ENCODE results near the gene TUG1.

Gene TUG1

DNA sequence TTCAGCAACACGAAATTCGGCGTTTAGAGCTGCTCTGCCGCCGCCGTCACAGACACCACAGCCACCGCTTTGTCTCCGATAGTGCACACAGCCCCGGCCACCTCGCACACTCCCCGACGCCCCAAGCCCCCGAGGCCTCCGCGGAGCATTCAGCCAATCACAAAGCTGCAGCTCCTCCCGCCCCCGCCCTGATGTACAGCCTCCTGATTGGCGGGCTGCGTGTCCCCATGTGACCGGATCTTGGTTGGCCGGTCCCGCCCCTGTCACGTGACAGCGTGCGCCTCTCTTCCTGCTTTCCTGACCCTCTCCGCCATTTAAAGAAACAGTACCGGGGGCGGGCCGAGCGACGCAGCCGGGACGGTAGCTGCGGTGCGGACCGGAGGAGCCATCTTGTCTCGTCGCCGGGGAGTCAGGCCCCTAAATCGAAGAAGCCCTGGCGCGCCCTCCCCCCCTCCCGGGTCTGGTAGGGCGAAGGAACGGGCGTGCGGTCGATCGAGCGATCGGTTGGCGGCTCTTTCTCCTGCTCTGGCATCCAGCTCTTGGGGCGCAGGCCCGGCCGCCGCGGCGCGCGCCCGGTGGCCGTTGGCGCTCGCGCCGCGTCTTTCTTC is at the start of gene TUG1:
TUG1 (plus strand) TSS at position 342 of the 608 bp plus-strand sequence.
- DNase-seq = peak; percentile 98

DNA sequence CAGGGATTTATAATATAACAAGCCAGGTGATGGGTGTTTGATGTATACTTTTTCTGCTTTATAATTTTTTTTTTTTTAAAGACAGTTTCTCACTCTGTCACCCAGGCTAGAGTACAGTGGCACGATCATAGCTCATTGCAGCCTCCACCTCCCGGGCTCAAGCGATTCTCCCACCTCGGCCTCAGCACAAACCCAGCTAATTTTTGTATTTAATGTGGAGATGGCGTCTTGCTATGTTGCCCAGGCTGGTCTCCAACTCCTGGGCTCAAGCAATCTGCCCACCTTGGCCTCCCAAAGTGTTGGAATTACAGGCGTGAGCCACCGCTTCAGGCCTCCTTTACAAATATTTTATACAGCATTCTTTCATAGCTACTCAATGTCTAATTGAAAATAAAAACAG is 49.1 kb upstream of the TUG1 start:
- no peak for DNase-seq

DNA sequence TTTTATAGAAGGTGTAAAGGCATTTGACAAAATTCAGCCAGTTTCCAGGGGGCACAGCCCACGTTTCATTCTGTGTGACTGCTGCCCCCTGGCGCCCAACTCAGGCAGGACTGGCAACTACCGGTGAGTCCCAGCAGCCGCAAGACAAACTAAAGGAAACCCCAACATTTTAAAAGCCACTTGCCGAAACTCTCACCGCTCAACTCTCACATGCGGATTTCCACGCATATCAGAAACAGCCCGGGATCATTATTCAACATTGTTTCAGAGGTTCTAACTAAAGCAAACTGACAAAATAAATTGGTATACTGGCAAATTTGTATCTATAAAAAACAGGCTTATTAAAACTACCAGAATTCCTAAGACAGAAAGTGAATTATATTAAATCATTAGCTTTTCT is 48.7 kb upstream of the TUG1 start:
- peak; percentile 82 to 84 for DNase-seq

DNA sequence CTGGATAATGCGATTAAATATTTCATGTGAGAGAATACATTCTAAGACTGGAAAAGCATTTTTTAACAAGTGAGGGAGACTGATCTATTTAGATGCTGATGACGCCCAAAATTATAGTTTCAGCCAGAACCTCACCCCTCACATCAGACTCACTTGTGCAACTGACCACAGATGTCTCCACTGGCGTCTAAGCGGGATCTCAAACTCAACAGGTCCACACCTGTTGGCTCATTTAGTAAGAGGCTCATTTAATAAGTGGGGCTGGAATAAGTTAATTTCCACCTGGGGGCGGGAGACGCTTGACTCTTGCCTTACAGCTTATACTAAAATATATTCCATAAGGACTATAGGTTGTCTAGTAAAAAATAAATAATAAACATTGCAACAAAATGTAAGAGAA is 48.0 kb upstream of the TUG1 start:
- no peak for DNase-seq

DNA sequence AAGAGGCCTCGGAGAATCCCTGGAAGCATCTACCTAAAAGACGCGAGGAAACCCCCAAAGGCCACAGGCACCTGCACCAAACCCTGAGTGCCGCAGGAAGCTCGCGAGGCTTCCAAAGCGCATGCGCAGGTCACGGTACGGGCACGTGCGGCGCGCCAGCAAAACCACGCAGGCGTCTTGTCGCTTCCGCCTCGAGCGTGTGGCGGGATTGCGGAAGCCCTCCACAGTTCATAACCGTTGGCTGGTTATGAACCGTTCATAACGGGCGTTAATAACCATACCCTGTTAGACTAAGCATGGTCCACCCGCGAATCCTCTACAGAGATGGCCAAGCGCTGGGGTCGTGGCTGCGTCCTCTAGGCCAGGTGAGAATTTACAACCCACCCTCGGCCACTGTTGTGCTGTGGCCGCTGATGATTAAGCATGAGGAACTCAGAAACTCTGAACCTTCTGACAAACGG is 46.9 kb upstream of the TUG1 start:
- peak; percentile 88 to 90 for DNase-seq

DNA sequence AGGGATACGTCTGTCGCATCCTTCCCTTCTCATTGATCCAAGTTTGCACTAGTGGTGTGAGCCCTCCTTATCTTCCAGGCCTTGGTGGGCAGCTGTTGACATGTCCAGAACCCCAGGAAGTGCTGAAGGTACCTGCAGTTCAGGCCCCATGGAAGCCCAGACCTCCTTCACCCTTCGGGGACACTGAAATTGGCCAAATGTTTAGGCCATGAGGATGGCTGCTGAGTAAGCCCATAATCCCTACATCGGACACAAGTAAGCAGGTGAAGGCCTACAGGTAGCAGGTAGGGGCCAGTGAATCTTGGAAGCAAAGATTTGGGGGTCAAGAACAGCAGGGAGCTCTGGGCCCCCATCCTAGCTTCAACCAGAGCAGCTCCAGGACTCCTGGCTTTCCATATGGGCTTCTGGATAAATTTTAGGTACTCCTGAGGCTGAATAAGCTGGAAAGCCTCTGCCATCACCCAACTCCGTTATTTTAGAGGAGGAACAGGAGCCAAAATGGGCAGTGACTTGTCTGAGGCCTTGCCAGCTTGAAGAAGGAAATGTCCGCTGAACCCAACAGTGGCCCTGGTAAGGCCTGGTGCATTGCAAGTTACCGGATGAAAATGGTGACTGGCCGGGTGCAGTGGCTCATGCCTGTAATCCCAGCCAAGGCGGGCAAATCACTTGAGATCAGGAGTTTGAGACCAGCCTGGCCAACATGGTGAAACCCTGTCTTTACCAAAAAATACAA is 45.7 kb upstream of the TUG1 start:
- no peak for DNase-seq

DNA sequence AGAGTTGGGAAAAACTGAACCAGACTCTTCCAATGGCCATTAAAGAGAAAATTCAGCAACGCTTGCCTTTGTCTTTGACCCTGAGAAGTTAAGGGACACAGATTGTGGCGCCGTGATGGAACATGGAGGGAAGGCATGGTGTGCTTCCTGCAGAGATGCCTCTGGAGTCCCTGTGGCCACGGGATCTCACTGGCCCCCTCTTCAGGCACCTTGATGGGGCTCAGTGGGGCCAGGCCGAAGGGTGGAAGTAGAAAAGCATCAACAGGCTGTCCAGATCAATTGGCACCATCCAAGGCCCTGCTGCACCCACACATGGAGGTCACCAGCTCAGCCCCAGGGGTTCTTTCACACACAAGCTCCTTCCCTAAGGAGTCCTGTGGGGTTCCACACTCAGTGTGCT is 43.4 kb upstream of the TUG1 start:
- DNase-seq = no peak

DNA sequence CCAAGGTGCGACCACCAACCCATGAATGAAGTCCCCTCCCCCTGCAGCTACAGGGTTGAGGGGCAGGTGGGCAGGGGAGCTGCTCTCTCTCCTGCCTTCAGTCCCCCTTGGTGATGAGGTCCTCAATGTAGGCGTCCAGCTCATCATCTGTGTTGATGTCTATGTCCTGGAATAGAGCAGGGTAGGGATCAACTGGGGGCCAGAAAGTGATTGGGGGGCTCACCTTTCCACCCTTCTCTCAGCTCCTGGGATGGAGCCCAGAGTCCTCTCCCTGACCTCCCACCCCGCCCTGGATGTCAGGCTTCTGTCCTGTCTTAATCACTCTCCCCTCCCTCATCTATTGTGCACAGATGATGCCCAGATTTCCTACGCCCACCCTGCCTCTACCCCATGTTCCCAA is 42.4 kb upstream of the TUG1 start:
- no peak for DNase-seq

DNA sequence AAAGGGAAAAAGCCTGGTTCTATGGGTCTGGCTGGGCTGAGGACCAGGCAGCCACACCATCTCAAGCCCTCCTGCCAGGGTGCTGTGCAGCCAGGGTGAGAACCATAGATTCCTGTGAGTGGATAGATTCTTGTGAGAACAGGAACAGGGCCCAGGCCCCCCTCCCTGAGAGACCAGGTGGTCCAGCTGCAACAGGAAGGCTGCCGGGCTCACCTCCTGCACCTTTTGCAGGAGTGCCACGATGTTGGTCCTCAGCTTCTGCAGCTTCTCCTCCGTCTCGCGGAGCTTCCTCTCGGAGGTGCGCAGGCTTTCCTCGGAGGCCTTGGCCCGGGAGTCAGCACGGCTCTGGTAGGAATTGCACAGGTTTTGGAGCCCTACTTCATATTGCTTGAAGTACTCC is 41.3 kb upstream of the TUG1 start:
- no peak for DNase-seq

DNA sequence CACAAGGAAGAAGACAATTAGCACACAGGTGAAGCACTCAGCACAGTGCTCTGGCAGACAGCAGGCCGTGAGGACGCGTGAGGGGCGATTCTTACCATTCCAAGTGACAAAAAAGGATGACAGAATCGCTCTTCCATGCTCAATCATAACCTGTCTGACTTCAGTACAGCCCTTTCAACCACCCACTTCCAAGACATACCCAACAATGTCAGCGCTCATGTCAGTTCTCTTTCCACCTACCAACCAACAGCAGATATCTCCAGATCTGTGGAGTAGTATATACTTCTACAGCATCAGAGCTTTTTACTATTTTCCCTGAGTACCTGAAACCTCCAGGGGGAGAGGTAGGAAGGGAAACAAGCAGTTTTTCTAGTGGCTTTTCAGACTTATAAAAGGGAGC is 40.7 kb upstream of the TUG1 start:
- DNase-seq = no peak

DNA sequence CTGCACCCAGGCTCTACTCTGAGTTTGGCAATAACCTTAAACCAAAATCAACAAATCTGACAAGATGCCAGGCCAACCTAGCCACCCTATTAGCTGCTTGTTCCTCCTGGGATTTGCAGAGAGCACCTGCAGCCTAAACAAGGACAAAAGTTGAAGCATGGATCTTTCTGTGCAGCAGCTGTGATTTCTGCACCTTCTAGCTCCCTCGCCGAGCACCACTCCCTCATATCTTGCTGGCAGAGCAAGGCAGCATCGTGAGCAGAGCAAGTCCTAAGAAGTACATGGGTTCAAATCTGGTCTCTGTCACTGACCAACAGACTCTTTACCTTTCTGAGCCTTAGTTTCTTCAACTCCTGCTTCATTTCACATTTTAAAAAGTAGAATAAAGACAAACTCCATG is 38.8 kb upstream of the TUG1 start:
- DNase-seq = no peak

DNA sequence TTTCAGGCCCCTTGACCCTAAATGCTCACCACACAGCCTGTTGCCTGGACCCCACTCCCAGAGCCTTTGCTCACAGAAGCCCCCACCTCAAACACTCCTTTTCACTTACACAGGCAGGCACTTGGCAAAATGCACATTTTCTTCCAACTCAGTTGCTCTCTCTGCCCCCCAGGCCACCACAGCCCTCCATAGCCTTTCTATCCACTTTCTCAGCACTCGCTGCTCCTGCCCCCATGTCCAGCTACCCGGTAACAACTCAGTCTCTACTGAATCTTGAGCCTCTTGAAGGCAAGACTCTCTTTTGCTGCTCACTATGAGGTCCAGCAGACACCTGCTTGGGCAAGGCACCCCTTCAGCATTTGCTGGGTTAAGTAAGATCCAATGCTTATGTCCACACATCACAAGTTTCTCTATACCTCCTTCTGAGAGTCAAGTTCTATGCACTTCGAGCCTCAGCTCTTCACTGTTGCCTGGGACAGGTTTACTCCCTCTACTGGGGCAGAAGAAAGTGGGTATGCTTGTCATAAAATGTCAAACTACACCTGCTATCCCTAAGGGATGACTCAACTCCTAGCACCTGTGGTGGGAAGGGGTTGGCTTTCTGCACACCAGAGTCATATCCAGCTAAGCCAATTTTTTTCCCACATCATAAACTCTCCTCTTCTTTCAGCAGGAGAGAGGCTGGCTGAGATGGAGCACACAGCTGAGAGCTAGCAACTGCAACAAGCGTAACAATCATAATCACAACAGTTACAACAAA is 37.3 kb upstream of the TUG1 start:
- DNase-seq = no peak

DNA sequence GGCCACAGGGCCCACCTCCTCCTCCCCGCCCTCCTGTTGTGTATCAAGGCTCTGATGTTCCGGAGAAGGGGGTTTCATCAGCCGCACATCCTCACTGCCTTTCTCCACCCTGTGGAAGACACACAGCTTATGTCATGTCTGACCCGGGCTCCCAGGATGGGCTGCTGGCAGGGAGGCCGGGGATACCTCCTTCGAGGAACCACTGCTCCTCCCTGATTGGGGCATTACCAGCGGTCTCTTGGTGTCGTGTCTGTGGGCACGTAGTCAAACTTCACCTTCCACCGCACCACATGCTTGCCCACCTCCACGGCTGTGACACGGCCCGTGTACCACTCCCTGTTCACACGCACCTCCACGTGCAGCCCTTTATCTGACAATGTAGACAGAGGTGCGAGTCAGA is 36.4 kb upstream of the TUG1 start:
- DNase-seq = no peak

DNA sequence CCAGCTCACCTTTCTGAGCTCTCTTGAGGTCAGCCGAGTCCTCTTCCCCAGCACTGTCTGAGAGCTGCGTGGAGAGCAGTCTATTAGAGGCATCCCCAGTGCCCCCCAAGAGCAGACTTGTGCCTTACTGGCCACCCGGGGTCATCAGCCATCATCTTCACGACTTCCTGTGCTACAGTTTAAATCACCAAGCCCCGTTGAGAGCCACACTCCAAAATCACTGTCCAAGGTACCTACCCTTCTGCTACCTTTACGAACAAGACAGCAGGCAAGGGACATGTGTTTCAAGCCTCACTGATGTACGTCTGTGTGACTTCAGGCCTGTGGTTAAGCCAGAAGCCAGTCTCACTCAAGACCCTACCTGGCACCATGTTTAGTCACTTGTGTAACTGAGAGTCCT is 35.6 kb upstream of the TUG1 start:
- DNase-seq = no peak

DNA sequence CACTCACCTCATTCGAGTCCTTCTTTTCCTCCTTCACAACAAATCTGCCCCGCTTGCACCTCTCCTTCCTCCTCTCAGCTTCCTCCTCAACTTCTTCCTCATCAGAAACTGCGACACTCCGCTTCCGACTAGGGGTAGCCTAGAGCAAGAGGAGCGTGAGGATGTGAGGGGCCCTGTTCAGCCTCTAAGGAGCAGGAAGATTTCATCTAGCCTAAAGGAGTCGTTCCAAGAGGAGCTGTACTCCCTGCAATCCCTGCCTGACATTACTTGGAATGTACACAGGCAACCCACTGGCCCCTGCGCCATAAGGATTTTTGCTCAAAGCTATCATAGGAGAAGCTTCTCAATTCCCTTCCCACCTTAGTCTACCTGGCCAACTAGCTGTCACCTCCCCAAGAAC is 35.0 kb upstream of the TUG1 start:
- no peak for DNase-seq

DNA sequence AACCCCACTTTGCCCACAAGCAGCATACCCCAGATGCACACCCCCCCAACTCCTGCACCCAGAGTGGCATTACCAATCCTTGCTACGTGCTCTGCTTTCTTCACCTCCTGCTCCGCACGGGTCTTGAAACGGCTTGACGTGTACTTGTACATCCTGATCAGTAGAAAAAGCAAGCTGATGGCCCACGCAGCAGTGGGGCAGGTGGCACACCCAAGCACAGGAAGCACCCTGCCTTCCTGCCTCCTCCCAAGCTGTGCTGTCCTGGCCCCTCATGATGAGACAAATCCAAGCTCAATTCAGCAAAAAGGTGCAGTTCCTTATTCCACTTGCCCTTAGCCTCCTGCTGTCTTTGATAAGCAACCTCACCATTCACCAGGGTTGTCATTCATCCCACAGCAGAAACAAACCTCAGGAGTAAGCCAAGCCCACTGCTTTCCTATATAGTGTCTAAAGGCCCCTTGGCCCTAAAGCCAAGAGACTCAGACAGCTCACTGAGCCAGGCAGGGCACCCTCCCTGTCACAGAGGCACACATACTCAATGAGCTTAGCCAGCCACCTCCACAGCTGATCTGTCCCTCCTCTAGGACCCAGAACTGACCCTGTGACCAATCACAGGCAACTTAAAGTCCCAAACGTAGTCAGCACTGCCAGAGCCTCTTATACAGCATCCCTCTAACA is 28.2 kb upstream of the TUG1 start:
- DNase-seq = peak; percentile 35 to 49

DNA sequence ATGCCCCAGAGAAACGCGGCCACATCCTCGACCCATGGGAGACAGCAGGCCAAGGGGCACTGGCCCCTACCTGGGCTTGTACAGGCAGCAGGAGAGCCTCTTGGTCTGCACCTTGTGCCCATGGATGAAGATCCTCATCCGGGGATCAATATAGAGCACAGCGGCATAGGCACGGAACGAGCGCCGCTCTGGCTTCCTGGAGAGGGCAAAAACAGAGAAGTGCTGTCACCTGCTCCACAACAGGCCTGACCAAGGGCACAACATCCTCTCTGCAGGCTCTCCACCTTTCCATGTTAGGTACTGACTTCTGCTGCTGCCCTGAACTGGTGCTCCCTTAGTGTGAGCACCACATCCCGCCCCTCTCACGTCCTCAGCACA is 27.7 kb upstream of the TUG1 start:
- no peak for DNase-seq

DNA sequence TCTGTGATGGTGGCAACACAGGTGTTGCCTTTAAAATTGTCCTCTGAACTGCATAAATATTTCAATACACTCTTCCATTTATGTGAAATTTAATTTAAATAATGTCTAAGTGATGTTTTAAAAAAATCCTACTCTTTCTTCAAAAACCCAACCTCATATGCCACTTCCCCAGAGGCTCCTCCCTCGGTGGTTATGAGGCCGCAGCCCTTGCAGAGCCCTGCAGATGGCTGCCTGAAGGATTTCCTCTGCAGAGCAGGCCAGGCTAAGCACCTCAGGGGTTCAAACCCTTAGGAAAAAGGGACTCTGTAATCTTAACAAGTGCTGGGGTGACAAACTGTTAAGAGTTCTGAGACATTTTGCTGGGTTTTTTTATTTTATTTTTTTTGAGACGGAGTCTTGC is 25.7 kb upstream of the TUG1 start:
- peak; percentile 48 to 66 for DNase-seq

DNA sequence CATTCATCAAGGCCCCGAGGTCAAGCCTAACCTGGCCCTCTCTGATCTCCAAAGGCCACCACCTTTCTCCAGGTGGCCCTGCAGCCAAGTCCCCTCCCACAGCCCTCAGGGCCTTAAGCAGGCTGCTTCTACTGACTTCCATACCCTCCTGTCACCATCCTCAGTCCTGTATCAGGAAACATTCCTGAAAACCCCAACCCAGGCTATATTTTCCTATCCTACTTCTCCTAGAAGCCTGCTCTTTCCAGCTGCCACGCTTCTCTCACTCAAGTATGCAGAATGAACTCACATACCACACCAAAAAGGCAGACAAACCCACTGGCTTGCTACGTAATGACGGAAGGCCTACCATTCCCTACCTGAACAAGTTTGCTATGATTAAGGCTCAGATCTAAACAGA is 24.1 kb upstream of the TUG1 start:
- DNase-seq = no peak

DNA sequence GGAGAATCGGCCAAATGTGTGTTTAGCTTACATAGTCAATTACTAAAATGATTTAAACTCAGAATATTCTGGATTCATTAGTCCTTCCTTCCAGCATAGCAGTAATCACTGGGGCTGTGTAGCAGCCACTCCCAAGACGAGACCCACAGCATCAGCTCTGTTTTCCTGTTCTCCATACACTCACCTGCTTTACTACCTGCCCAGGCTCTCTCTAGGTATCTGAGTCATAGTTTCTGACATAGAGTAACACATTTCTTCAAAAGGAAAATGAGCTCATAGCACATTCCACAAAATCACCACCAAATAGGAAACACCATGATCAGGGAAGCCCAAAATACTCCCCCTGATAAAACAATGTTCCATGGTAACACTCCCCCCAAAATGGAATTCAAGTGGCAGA is 23.4 kb upstream of the TUG1 start:
- DNase-seq = no peak

DNA sequence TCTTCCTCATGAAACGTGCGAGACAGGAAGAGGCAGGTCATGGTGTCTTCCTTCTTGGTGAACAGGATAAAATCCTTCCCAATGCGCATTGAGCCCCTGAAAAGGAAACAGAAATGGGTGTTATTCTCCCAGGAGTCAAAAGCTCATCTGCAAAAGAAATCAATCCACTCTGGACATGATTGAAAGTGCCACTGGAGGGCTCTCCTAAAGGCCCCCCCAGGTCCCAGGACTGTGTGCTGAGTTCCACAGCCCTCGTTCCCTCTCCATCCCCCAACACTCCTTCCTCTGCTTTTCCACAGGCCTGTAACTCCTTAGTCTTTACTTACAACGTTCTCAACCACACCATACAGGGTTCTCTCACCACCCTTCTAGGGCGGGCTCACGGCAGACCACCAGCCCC is 22.7 kb upstream of the TUG1 start:
- no peak for DNase-seq

DNA sequence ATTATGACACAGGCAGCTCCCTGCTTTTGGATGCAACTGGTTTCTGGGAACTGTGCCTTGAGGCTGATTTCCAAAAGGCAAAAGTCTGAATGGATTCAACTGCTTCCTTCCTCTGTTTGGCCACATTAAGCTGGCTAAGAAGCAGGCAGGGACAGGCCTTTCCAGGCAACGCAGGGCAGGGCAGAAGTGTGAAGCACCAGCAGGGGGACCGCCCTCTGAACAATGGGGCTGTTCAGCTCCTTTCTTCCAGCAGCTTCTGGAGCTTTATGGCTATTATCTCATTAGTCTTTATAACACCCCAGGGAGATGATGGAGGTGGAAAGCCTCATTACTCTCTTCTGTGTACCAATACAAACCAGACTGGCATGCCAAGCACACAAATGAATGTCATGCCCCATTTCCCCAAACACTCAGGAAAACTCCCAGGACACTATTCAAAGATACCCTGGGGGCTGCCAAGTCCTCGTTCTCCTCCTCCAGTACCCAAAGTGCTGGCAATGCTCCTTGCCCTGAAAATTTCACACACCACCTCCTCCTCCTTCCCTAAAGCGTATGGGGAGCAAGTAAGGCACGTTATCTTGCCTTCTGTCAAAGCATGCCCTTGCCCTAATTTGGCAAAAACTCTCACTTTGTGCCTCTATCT is 21.8 kb upstream of the TUG1 start:
- DNase-seq = no peak

DNA sequence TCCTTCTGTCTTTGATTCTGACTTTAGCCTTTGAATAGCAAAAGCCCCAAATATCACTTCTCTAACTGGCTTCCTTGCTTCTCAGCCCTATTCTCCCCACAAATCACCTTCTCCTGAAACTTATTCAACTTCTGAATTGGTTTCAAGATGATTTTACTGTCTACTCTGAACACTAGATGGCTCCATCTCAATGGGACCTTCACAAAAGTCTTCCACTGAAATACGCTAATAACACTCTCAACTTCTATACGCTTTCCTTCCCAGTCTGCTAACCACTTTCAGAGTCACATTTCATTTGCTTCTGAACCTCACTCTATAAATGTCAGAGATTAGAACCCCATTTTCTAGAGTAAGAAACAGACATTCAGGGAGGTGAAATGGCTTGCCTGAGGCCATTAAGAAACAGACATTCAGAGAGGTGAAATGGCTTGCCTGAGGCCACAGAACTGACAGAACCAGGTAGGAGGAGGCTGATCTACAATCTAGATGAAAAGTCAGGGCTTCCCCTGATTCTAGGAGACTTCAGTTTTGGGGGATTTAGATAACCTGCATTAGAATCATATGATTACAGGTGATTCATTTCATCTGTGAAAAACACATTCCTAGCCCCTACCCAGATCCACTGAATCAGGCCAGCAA is 21.1 kb upstream of the TUG1 start:
- DNase-seq = peak in 1 of 2 donors; percentile 59

Measured in CD4-positive, alpha-beta T cell treated with Interleukin-4 for 1 hour (primary cell).